Measurements from ENCODE around the gene ACAT1. TPM values are rescaled to one million over a fixed set of nuclear protein-coding genes. Genes with fewer than 3 reads are reported as not detected.

ACAT1 gene
- total RNA-seq, 4 donors from 2014 or later: 30.3 to 50.6 (median 46.7) TPM

DNA sequence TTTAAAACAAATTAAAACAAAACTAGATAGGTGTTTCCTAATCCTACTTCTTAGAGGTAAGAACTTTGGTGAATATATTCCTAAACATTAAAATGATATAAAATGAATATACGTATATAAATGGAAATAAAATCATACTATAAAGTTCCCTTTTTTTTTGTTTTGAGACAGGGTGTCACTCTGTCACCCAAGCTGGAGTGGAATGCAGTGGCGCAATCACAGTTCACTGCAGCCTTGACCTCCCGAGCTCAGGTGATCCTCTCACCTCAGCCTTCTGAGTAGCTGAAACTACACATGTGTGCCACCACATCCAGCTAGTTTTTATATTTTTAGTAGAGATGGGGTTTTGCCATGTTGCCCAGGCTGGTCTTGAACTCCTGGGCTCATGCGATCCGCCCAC is 56.2 kb downstream of the ACAT1 start:
- Histone ChIP-seq H3K27ac (no peak overlapping the region), H3K9me3 (no peaks in the 10 kb centered on the region), H3K27me3 (no peaks in the 10 kb centered on the region), H3K4me3 (no peak overlapping the region), H3K36me3 (peaks cover 0 to 73% (median 0%) of the 10 kb centered on the region in 3 donors), H3K4me1 (no peaks in the 10 kb centered on the region)
- DNase-seq: no peak
- TF ChIP-seq, protein P1, sequence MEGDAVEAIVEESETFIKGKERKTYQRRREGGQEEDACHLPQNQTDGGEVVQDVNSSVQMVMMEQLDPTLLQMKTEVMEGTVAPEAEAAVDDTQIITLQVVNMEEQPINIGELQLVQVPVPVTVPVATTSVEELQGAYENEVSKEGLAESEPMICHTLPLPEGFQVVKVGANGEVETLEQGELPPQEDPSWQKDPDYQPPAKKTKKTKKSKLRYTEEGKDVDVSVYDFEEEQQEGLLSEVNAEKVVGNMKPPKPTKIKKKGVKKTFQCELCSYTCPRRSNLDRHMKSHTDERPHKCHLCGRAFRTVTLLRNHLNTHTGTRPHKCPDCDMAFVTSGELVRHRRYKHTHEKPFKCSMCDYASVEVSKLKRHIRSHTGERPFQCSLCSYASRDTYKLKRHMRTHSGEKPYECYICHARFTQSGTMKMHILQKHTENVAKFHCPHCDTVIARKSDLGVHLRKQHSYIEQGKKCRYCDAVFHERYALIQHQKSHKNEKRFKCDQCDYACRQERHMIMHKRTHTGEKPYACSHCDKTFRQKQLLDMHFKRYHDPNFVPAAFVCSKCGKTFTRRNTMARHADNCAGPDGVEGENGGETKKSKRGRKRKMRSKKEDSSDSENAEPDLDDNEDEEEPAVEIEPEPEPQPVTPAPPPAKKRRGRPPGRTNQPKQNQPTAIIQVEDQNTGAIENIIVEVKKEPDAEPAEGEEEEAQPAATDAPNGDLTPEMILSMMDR (IDR thresholded peaks at IDR 0.05): no peak
- no peak for TF ChIP-seq POLR2A (IDR thresholded peaks at IDR 0.05)

DNA sequence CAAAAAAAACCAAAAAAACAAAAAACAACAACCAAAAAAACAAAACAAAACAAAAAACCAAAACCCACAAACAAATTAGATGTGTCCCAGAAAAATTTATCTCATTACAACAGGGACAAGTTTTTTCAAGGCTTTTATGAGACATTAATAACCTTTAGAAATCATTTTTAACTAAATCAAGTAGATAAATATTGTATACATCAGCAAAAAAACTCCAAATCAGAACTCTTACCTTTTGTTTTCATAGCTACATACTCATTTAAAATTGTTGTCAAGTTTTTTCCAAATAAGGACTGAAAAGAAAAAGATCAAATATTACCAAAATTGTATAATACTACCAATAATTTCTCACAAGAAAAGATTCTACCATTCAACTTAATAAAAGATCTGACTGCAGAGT is 72.4 kb downstream of the ACAT1 start:
- no peak for TF ChIP-seq POLR2A (IDR thresholded peaks at IDR 0.05)
- TF ChIP-seq, protein P1 (IDR thresholded peaks at IDR 0.05): no peak
- Histone ChIP-seq H3K9me3 (no peaks in the 10 kb centered on the region), H3K4me1 (no peaks in the 10 kb centered on the region), H3K27ac (no peak overlapping the region), H3K36me3 (peaks cover 0 to 39% (median 0%) of the 10 kb centered on the region in 3 donors), H3K27me3 (no peaks in the 10 kb centered on the region), H3K4me3 (no peak overlapping the region)
- no peak for DNase-seq

DNA sequence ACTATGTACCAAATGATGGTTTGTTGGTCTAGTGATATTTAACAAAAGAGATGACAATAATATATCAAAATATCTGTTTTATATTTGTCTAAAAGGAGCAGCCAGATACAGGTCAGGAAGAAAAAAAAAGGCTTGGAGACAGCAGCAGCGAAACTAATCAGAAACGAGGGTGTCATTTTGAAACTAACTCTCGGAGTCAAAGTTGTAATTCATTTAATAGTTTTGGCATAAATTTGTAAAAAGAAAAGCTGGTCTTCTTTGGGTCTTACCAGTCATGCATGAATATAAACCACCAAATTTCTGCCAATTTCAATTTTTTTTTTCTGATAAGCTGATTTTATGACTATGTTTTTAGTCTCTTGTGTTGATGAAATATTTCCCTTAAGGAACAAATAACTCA is 75.5 kb downstream of the ACAT1 start:
- Histone ChIP-seq H3K27ac (no peak overlapping the region), H3K4me3 (no peak overlapping the region), H3K9me3 (no peaks in the 10 kb centered on the region), H3K27me3 (no peaks in the 10 kb centered on the region), H3K4me1 (no peaks in the 10 kb centered on the region), H3K36me3 (peaks cover 0 to 27% (median 0%) of the 10 kb centered on the region in 3 donors)
- TF ChIP-seq, protein P1 (IDR thresholded peaks at IDR 0.05): no peak
- TF ChIP-seq POLR2A (IDR thresholded peaks at IDR 0.05): no peak
- no peak for DNase-seq

Small RNA genes lying within 50 kb of the gene (small RNA-seq; reads per million reads assigned to genes)
- gene RF00019: 0 reads per million in 2 donors

Other genes starting within 250 kb of the ACAT1 start
- gene RAB39A, start 193.1 kb upstream of the ACAT1 start, total RNA-seq: 1 to 10 TPM in 2 of 4 donors, under 1 TPM in 2; 0.67 to 2.5 (median 0.87) TPM
- gene CUL5, start 112.7 kb upstream of the ACAT1 start, total RNA-seq: 10 to 100 TPM; 23.1 to 43.7 (median 33.0) TPM
- 10 to 100 TPM; 14.4 to 48.7 (median 14.7) TPM for gene NPAT, start 101.1 kb downstream of the ACAT1 start, total RNA-seq
- gene ATM, start 101.5 kb downstream of the ACAT1 start, total RNA-seq: 100 to 1,000 TPM in 1 of 4 donors, 10 to 100 TPM in 3; 46.3 to 445 (median 58.5) TPM

Measured in Peyer's patch (tissue), 4 donors.